DMS79 (cell line): ENCODE data around the gene EEF2.
"Not testable (repeated sequence)": the region's sequence is repeated elsewhere in the genome, so short reads cannot be mapped to it uniquely, and the experiment has no call there.

Source experiments
- DNase-seq: peaks from one replicate; lab custom pipeline; 2025; lab: John Stamatoyannopoulos, UW

Gene EEF2

GRCh38 chr19:3944018-3944721 lies 41.1 kb downstream of the EEF2 start:
- DNase-seq: no peak

- no peak for DNase-seq
Measured at GRCh38 chr19:3942790-3943409, 42.4 kb downstream of the EEF2 start.

- DNase-seq: not testable (repeated sequence)
Measured at GRCh38 chr19:3938300-3938950, 46.8 kb downstream of the EEF2 start.

GRCh38 chr19:3936506-3937442 lies 48.5 kb downstream of the EEF2 start:
- no peak for DNase-seq

- no peak for DNase-seq
Measured at GRCh38 chr19:3932931-3933810, 52.1 kb downstream of the EEF2 start, which contains the start of gene NMRK2. Gene NMRK2, plus strand, starts transcription at chr19:3933069. Its CDS starts 603 bp downstream, at chr19:3933672.

- no peak for DNase-seq
Measured at GRCh38 chr19:3931041-3931440, 54.2 kb downstream of the EEF2 start.
